Measurements from ENCODE around the gene AARSD1.
A peak's percentile ranks its signal among the peaks of the same experiment; 100 is the strongest.
"Not testable (repeated sequence)": the region's sequence is repeated elsewhere in the genome, so short reads cannot be mapped to it uniquely, and the experiment has no call there.

Gene AARSD1

GRCh38 chr17:42980766-42981397, 16.6 kb upstream of the AARSD1 start:
- DNase-seq: peak; percentile 77

GRCh38 chr17:42980274-42980765, 16.1 kb upstream of the AARSD1 start, which contains the start of gene RUNDC1:
Gene RUNDC1, plus strand, starts transcription at chr17:42980565. Its CDS starts 12 bp downstream, at chr17:42980577.
- peak; percentile 96 for DNase-seq

- peak; percentile 84 for DNase-seq
Measured at GRCh38 chr17:42979511-42980273, 15.4 kb upstream of the AARSD1 start, which contains the start of gene PTGES3L. Gene PTGES3L, minus strand, starts transcription at chr17:42980080. Its CDS starts 27 bp downstream, at chr17:42980053.

- not testable (repeated sequence) for DNase-seq
Measured at GRCh38 chr17:42975701-42976100, 11.4 kb upstream of the AARSD1 start.

- no peak for DNase-seq
Measured at GRCh38 chr17:42975265-42975664, 11.0 kb upstream of the AARSD1 start.

- not testable (repeated sequence) for DNase-seq
Measured at GRCh38 chr17:42973323-42973722, 9.1 kb upstream of the AARSD1 start.

GRCh38 chr17:42971589-42971988, 7.3 kb upstream of the AARSD1 start:
- DNase-seq: no peak

GRCh38 chr17:42969001-42969581, 4.8 kb upstream of the AARSD1 start:
- peak; percentile 32 for DNase-seq

GRCh38 chr17:42967925-42968324, 3.7 kb upstream of the AARSD1 start:
- DNase-seq: no peak

- DNase-seq: no peak
Measured at GRCh38 chr17:42953669-42954068, 10.6 kb downstream of the AARSD1 start.

- DNase-seq: no peak
Measured at GRCh38 chr17:42950044-42950783, 14.0 kb downstream of the AARSD1 start.

GRCh38 chr17:42946812-42947211, 17.4 kb downstream of the AARSD1 start:
- DNase-seq: no peak

GRCh38 chr17:42944211-42944610, 20.0 kb downstream of the AARSD1 start:
- no peak for DNase-seq

- DNase-seq: peak; percentile 77
Measured at GRCh38 chr17:42937712-42938596, 26.3 kb downstream of the AARSD1 start.

GRCh38 chr17:42929497-42929844, 34.8 kb downstream of the AARSD1 start:
- DNase-seq: no peak

- peak; percentile 97 for DNase-seq
Measured at GRCh38 chr17:42928714-42929496, 35.3 kb downstream of the AARSD1 start.

- no peak for DNase-seq
Measured at GRCh38 chr17:42924891-42925290, 39.4 kb downstream of the AARSD1 start.

- not testable (repeated sequence) for DNase-seq
Measured at GRCh38 chr17:42923472-42923871, 40.8 kb downstream of the AARSD1 start.

- DNase-seq: no peak
Measured at GRCh38 chr17:42922294-42922693, 42.0 kb downstream of the AARSD1 start.

- DNase-seq: no peak
Measured at GRCh38 chr17:42920922-42921321, 43.3 kb downstream of the AARSD1 start.

Data from hematopoietic multipotent progenitor cell treated with erythropoietin and hydrocortisone succinate and interleukin-3 and kit ligand, for 6 days (in vitro differentiated cells).